Fibroblast of pulmonary artery (primary cell): ENCODE measurements around the gene KIAA1549.

Experiments
- DNase-seq: peaks from one replicate; pipeline ENCODE4 v3.0.0-alpha.2; 2010; ENCODE audit warnings: low read depth
- H3K4me3 ChIP-seq: replicated peaks from 2 replicates; pipeline ENCODE4 v1.5.1; 2011; ENCODE audit warnings: low read depth, mild to moderate bottlenecking, control low read depth, low read length, moderate library complexity
- CTCF ChIP-seq: IDR thresholded peaks from 2 replicates; pipeline ENCODE4 v1.5.1; 2011; ENCODE audit warnings: mild to moderate bottlenecking, control low read depth, low read length, inconsistent platforms; ENCODE audit errors: missing control alignments

KIAA1549 gene

GRCh38 chr7:138829335-138829734, 151.9 kb downstream of the KIAA1549 start:
- TF ChIP-seq CTCF: no peak
- H3K4me3 ChIP-seq: no peak overlapping the region
- DNase-seq: no peak

GRCh38 chr7:138828302-138828701, 152.9 kb downstream of the KIAA1549 start:
- no peak for TF ChIP-seq CTCF
- H3K4me3 ChIP-seq: no peak overlapping the region
- no peak for DNase-seq

GRCh38 chr7:138825049-138825721, 156.0 kb downstream of the KIAA1549 start:
- DNase-seq: no peak
- no peak for TF ChIP-seq CTCF
- no peak overlapping the region for H3K4me3 ChIP-seq

GRCh38 chr7:138822867-138823535, 158.2 kb downstream of the KIAA1549 start:
- TF ChIP-seq CTCF: no peak
- no peak for DNase-seq
- no peak overlapping the region for H3K4me3 ChIP-seq

- H3K4me3 ChIP-seq: no peak overlapping the region
- DNase-seq: no peak
- TF ChIP-seq CTCF: no peak
Observed at GRCh38 chr7:138821912-138822311, 159.3 kb downstream of the KIAA1549 start.

GRCh38 chr7:138819625-138820024, 161.6 kb downstream of the KIAA1549 start:
- no peak overlapping the region for H3K4me3 ChIP-seq
- TF ChIP-seq CTCF: no peak
- DNase-seq: no peak

GRCh38 chr7:138816650-138817049, 164.5 kb downstream of the KIAA1549 start:
- H3K4me3 ChIP-seq: no peak overlapping the region
- TF ChIP-seq CTCF: no peak
- no peak for DNase-seq
